ENCODE measurements around the gene PIGN. TPM values are rescaled to one million over a fixed set of nuclear protein-coding genes. Genes with fewer than 3 reads are reported as not detected.
"Not testable (repeated sequence)": the region's sequence is repeated elsewhere in the genome, so short reads cannot be mapped to it uniquely, and the experiment has no call there.

Gene PIGN
- total RNA-seq, 1 experiment from 2014 or later: 52.5 TPM

DNA sequence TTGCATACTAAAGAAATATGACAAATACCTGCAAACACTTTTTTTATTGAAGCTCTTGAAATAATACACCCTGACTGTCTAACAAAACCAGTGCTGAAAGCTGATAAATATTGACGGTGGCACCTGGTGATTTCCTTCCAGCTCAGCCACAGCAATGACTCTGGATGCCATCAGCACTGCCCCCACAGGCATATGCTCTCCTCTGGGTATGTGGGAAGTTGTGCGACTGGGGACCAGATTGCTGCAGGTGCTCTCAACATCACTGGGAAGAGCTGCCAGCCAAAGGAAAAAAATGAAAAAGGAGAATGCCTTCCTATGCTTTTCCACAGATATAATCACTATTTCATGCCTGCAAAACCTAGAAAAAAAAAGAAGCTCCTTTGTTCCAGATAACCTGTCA lies 141.5 kb downstream of the PIGN start:
- H3K9me3 Mint-ChIP-seq (ENCODE audit: low read depth, unreplicated experiment): peaks cover 6% of the 10 kb centered on the region
- TF ChIP-seq, protein P1, sequence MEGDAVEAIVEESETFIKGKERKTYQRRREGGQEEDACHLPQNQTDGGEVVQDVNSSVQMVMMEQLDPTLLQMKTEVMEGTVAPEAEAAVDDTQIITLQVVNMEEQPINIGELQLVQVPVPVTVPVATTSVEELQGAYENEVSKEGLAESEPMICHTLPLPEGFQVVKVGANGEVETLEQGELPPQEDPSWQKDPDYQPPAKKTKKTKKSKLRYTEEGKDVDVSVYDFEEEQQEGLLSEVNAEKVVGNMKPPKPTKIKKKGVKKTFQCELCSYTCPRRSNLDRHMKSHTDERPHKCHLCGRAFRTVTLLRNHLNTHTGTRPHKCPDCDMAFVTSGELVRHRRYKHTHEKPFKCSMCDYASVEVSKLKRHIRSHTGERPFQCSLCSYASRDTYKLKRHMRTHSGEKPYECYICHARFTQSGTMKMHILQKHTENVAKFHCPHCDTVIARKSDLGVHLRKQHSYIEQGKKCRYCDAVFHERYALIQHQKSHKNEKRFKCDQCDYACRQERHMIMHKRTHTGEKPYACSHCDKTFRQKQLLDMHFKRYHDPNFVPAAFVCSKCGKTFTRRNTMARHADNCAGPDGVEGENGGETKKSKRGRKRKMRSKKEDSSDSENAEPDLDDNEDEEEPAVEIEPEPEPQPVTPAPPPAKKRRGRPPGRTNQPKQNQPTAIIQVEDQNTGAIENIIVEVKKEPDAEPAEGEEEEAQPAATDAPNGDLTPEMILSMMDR (IDR thresholded peaks at IDR 0.05; ENCODE audit: unreplicated experiment): no peak
- intact Hi-C loops (cut with micrococcal nuclease; ENCODE audit: unreplicated experiment): no loop called here
- H3K4me3 Mint-ChIP-seq (ENCODE audit: low read depth, unreplicated experiment): no peak overlapping the region
- no peaks in the 10 kb centered on the region for H3K36me3 Mint-ChIP-seq (ENCODE audit: insufficient read depth, unreplicated experiment)
- DNase-seq: no peak
- H3K27me3 Mint-ChIP-seq (ENCODE audit: unreplicated experiment): no peaks in the 10 kb centered on the region
- no TSS peak for BruUV-seq (replicated peaks)
- no peaks in the 10 kb centered on the region for H3K4me1 Mint-ChIP-seq (ENCODE audit: low read depth, unreplicated experiment)
- H3K27ac Mint-ChIP-seq (ENCODE audit: unreplicated experiment): no peak overlapping the region
- CTCF ChIA-PET: interaction anchor here (0.7 kb wide), 1 partner anchor 21 kb away, joined by 3 read pairs; no protein-coding TSS in a partner anchor

DNA sequence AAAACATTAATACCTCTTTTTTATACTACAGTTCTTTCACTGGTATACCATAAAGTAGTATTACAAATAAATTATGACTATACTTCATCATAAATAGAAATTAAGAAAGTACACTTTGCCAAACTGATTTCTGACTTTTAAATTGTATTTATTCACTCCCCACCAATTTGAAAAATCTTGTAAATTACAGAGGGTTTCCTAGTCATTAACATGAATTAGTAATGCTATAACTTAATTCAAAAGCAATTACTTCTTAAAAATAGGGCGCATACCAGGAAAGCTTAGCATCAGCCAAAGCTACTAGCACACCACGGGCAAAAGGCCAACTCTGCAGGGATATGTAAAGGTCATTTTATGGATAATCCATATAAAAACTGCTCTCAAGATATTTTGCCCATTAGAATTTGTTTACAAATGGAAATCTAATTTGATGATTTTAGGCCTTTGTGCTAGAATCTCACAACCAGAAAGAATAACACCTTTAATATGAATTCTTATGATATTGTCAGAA lies 142.3 kb downstream of the PIGN start:
- intact Hi-C loops (cut with micrococcal nuclease; ENCODE audit: unreplicated experiment): no loop called here
- BruUV-seq (replicated peaks): no TSS peak

DNA sequence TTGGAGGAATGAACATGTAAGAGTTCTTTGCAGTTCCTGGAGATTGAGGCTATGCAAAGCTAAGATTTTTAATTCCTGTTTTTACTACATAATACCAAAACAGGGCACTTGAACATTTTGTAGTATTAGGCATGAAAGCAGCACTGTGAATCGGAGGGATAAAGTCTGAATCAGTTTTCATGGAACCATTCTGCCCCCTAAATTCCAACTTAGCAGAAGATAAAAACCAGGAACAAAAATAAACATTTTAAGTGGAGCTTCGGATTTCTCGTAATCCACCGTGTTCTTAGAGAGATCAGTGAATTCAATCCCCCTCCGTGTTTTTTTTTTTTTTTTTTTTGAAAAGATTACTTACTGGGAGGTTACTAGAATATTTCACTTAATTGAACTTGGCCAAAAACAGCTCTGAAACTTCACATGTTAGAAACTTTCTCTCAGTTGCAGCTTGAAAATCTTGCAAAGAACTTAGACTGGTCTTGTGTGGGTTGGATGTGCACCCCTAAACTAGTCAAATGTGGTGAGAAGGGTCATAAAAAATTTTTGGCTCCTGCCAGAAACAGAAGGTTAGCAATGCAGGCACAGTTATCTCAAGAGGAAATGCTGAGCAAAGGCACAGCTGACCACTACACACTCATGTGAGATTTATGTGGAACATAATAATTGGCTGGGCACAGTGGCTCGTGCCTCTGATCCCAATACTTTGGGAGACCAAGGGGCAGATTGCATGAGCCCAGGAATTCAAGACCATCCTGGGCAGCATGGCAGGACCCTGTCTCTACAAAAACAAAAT lies 148.7 kb downstream of the PIGN start:
- no peak for DNase-seq
- Mint-ChIP-seq H3K36me3 (ENCODE audit: insufficient read depth, unreplicated experiment) (no peaks in the 10 kb centered on the region), H3K27ac (ENCODE audit: unreplicated experiment) (no peak overlapping the region), H3K9me3 (ENCODE audit: low read depth, unreplicated experiment) (no peaks in the 10 kb centered on the region), H3K27me3 (ENCODE audit: unreplicated experiment) (no peaks in the 10 kb centered on the region), H3K4me1 (ENCODE audit: low read depth, unreplicated experiment) (no peaks in the 10 kb centered on the region), H3K4me3 (ENCODE audit: low read depth, unreplicated experiment) (no peak overlapping the region)
- intact Hi-C loops (cut with micrococcal nuclease; ENCODE audit: unreplicated experiment): no loop called here
- no TSS peak for BruUV-seq (replicated peaks)
- CTCF ChIA-PET: interaction anchor here (0.7 kb wide), 1 partner anchor 1452 kb away, joined by 5 read pairs; no protein-coding TSS in a partner anchor
- TF ChIP-seq, protein P1 (IDR thresholded peaks at IDR 0.05; ENCODE audit: unreplicated experiment): no peak

More for the DNA sequence above, 142.3 kb downstream of the PIGN start:
- no peak overlapping the region for H3K4me3 Mint-ChIP-seq (ENCODE audit: low read depth, unreplicated experiment)
- no peaks in the 10 kb centered on the region for H3K36me3 Mint-ChIP-seq (ENCODE audit: insufficient read depth, unreplicated experiment)
- no peak for DNase-seq
- no peak overlapping the region for H3K27ac Mint-ChIP-seq (ENCODE audit: unreplicated experiment)
- TF ChIP-seq, protein P1 (IDR thresholded peaks at IDR 0.05; ENCODE audit: unreplicated experiment): no peak
- H3K27me3 Mint-ChIP-seq (ENCODE audit: unreplicated experiment): no peaks in the 10 kb centered on the region
- peaks cover 6% of the 10 kb centered on the region for H3K9me3 Mint-ChIP-seq (ENCODE audit: low read depth, unreplicated experiment)
- CTCF ChIA-PET: no interaction called here
- H3K4me1 Mint-ChIP-seq (ENCODE audit: low read depth, unreplicated experiment): no peaks in the 10 kb centered on the region

DNA sequence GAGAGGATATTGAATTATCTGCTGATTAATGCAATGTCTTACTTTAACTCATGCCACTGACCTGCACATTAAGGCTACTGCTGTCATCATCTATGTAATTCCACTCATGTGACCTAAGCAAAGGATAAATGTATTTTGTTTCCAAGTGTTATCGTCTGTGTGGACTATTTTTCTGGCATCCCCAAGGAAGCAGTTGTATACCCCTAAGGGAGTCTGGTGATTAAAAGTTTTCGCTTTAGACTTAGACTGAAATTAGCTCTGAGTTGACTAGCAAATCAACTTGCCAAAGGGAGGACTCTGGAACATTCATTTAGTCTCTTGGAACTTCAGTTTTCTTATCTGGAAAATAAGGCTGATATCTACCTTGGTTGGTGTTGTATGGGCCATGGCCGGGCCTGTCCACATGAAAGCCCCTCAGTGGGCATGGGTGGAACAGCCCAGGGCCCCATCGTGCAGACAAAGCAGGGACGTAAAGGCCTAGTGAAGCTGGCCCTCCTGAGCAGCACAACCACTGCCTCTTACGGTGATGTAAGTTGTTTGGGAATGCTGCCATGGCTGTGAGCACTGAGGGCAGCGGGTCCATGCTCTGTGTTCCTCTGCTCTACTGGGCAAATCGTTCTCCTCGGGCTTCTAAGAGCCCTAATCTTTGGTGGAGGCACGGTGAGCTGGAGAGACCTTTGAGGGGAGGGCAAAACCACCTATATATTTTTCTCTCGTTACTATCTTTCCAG lies 149.7 kb downstream of the PIGN start:
- intact Hi-C loops (cut with micrococcal nuclease; ENCODE audit: unreplicated experiment): no loop called here
- Mint-ChIP-seq H3K36me3 (ENCODE audit: insufficient read depth, unreplicated experiment) (no peaks in the 10 kb centered on the region), H3K4me3 (ENCODE audit: low read depth, unreplicated experiment) (no peak overlapping the region), H3K27ac (ENCODE audit: unreplicated experiment) (no peak overlapping the region), H3K27me3 (ENCODE audit: unreplicated experiment) (no peaks in the 10 kb centered on the region), H3K4me1 (ENCODE audit: low read depth, unreplicated experiment) (no peaks in the 10 kb centered on the region), H3K9me3 (ENCODE audit: low read depth, unreplicated experiment) (no peaks in the 10 kb centered on the region)
- CTCF ChIA-PET: no interaction called here
- no peak for DNase-seq
- BruUV-seq (replicated peaks): no TSS peak
- TF ChIP-seq, protein P1 (IDR thresholded peaks at IDR 0.05; ENCODE audit: unreplicated experiment): no peak

DNA sequence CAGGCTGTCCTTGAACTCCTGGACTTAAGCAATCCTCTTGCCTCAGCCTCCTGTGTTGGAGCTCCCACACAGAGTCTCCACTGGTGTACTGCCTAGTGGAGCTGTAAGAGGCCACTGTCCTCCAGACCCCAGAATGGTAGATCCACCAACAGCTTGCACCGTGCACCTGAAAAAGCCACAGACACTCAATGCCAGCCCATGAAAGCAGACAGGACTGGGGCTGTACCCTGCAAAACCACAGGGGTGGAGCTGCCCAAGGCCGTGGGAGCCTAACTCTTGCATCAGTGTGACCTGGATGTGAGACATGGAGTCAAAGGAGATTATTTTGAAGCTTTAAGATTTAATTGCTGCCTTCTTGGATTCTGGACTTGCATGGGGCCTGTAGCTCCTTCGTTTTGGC lies 152.6 kb downstream of the PIGN start:
- H3K4me3 Mint-ChIP-seq (ENCODE audit: low read depth, unreplicated experiment); intact Hi-C loops (cut with micrococcal nuclease; ENCODE audit: unreplicated experiment); BruUV-seq (replicated peaks); H3K9me3 Mint-ChIP-seq (ENCODE audit: low read depth, unreplicated experiment); DNase-seq; H3K27me3 Mint-ChIP-seq (ENCODE audit: unreplicated experiment); H3K36me3 Mint-ChIP-seq (ENCODE audit: insufficient read depth, unreplicated experiment); H3K4me1 Mint-ChIP-seq (ENCODE audit: low read depth, unreplicated experiment); H3K27ac Mint-ChIP-seq (ENCODE audit: unreplicated experiment): not testable (repeated sequence)
- CTCF ChIA-PET: interaction anchor here (0.6 kb wide), 1 partner anchor 16 kb away, joined by 3 read pairs; no protein-coding TSS in a partner anchor
